ENCODE measurements around the gene YBEY. TPM values are rescaled to one million over a fixed set of nuclear protein-coding genes. Genes with fewer than 3 reads are reported as not detected.
A peak's percentile ranks its signal among the peaks of the same experiment; 100 is the strongest.

Gene YBEY
- total RNA-seq, 2 experiments from 2014 or later = 10.6 to 14.8 TPM

GRCh38 chr21:46304437-46304836 is 18.3 kb downstream of the YBEY start:
- no peaks in the 10 kb centered on the region for H3K27me3 ChIP-seq (ENCODE audit: control insufficient read depth in 1 of 2, insufficient read depth in 2 of 2, low read length in 2 of 2)
- Mint-ChIP-seq H3K27ac (no peak overlapping the region), H3K4me3 (no peak overlapping the region), H3K4me1 (ENCODE audit: low read depth) (no peaks in the 10 kb centered on the region), H3K27me3 (no peaks in the 10 kb centered on the region), H3K9me3 (no peaks in the 10 kb centered on the region), H3K36me3 (ENCODE audit: low read depth) (peaks cover 19% of the 10 kb centered on the region)
- H3K4me3 ChIP-seq (ENCODE audit: low read length) = no peak overlapping the region
- ATAC-seq (ENCODE audit: poor library complexity) (no peak), DNase-seq (no peak)
- intact Hi-C loops (cut with DNase I, micrococcal nuclease) = no loop called here
- H3K9me3 ChIP-seq (ENCODE audit: control insufficient read depth in 1 of 2, insufficient read depth in 1 of 2, low read length in 2 of 2) = no peaks in the 10 kb centered on the region
- peaks cover 5% of the 10 kb centered on the region for H3K36me3 ChIP-seq (ENCODE audit: insufficient read depth, low read length)
- TF ChIP-seq CTCF (IDR thresholded peaks at IDR 0.05) = no peak
- ChIA-PET CTCF (no interaction called here), POLR2A (no interaction called here)
- H3K4me1 ChIP-seq (ENCODE audit: insufficient read depth, low read length) = no peaks in the 10 kb centered on the region
- no peak overlapping the region for H3K27ac ChIP-seq (ENCODE audit: low read depth in 1 of 2, low read length in 2 of 2)

GRCh38 chr21:46304955-46305354 is 18.8 kb downstream of the YBEY start:
- ChIA-PET POLR2A (no interaction called here), CTCF (no interaction called here)
- Histone ChIP-seq H3K9me3 (ENCODE audit: control insufficient read depth in 1 of 2, insufficient read depth in 1 of 2, low read length in 2 of 2) (no peaks in the 10 kb centered on the region), H3K36me3 (ENCODE audit: insufficient read depth, low read length) (peaks cover 5% of the 10 kb centered on the region), H3K27me3 (ENCODE audit: control insufficient read depth in 1 of 2, insufficient read depth in 2 of 2, low read length in 2 of 2) (no peaks in the 10 kb centered on the region), H3K4me1 (ENCODE audit: insufficient read depth, low read length) (no peaks in the 10 kb centered on the region), H3K27ac (ENCODE audit: low read depth in 1 of 2, low read length in 2 of 2) (no peak overlapping the region), H3K4me3 (ENCODE audit: low read length) (no peak overlapping the region)
- no peak overlapping the region for H3K4me3 Mint-ChIP-seq
- H3K9me3 Mint-ChIP-seq = no peaks in the 10 kb centered on the region
- peak; percentile 24 for ATAC-seq (ENCODE audit: poor library complexity)
- peaks cover 19% of the 10 kb centered on the region for H3K36me3 Mint-ChIP-seq (ENCODE audit: low read depth)
- no peak overlapping the region for H3K27ac Mint-ChIP-seq
- no peak for TF ChIP-seq CTCF (IDR thresholded peaks at IDR 0.05)
- H3K4me1 Mint-ChIP-seq (ENCODE audit: low read depth) = no peaks in the 10 kb centered on the region
- intact Hi-C loops (cut with DNase I, micrococcal nuclease) = no loop called here
- peak in 2 of 14 experiments; percentile 15 to 20 for DNase-seq
- H3K27me3 Mint-ChIP-seq = no peaks in the 10 kb centered on the region

- H3K4me1 Mint-ChIP-seq (ENCODE audit: low read depth) = no peaks in the 10 kb centered on the region
- Histone ChIP-seq H3K36me3 (ENCODE audit: insufficient read depth, low read length) (peaks cover 5% of the 10 kb centered on the region), H3K4me1 (ENCODE audit: insufficient read depth, low read length) (no peaks in the 10 kb centered on the region), H3K27ac (ENCODE audit: low read depth in 1 of 2, low read length in 2 of 2) (no peak overlapping the region), H3K4me3 (ENCODE audit: low read length) (no peak overlapping the region), H3K27me3 (ENCODE audit: control insufficient read depth in 1 of 2, insufficient read depth in 2 of 2, low read length in 2 of 2) (no peaks in the 10 kb centered on the region), H3K9me3 (ENCODE audit: control insufficient read depth in 1 of 2, insufficient read depth in 1 of 2, low read length in 2 of 2) (peaks cover 0 to 3% of the 10 kb centered on the region in 2 experiments)
- H3K9me3 Mint-ChIP-seq = no peaks in the 10 kb centered on the region
- intact Hi-C loops (cut with DNase I, micrococcal nuclease) = no loop called here
- no peak overlapping the region for H3K4me3 Mint-ChIP-seq
- ChIA-PET POLR2A (no interaction called here), CTCF (no interaction called here)
- TF ChIP-seq CTCF (IDR thresholded peaks at IDR 0.05) = no peak
- H3K27ac Mint-ChIP-seq = no peak overlapping the region
- no peaks in the 10 kb centered on the region for H3K27me3 Mint-ChIP-seq
- peaks cover 14% of the 10 kb centered on the region for H3K36me3 Mint-ChIP-seq (ENCODE audit: low read depth)
- DNase-seq (no peak), ATAC-seq (ENCODE audit: poor library complexity) (no peak)
These were observed 21.5 kb downstream of the YBEY start for GRCh38 chr21:46307625-46308024.
